Neutrophil (primary cell): ENCODE measurements around the gene OR52H1.
A peak's percentile ranks its signal among the peaks of the same experiment; 100 is the strongest.

Experiments
- H3K27ac ChIP-seq: fragments of 200-600 bp; sonication (generic); 2 replicates; pipeline ENCODE4 v1.5.1; 2016; ENCODE audit warnings: mild to moderate bottlenecking, moderate library complexity
- H3K27me3 ChIP-seq: fragments of 200-600 bp; sonication (generic); 2 replicates; pipeline ENCODE4 v1.6.0; 2016; ENCODE audit warnings: mild to moderate bottlenecking
- H3K36me3 ChIP-seq: fragments of 200-600 bp; sonication (generic); 2 replicates; pipeline ENCODE4 v1.5.1; 2017
- H3K4me1 ChIP-seq, 2 experiments: fragments of 200-600 bp in 1 of 2; sonication (generic) in 1 of 2; 1 replicate in 1 of 2; 2 replicates in 1 of 2; pipeline versions ENCODE4 v1.5.1 to v1.6.1; 2013 to 2016; ENCODE audit warnings: low read depth in 1 of 2, low read length in 1 of 2, mild to moderate bottlenecking in 1 of 2, moderate library complexity in 1 of 2; ENCODE audit not compliant: control insufficient read depth in 1 of 2, insufficient read depth in 1 of 2
- H3K4me3 ChIP-seq, 2 experiments: fragments of 200-600 bp in 1 of 2; sonication (generic) in 1 of 2; 1 replicate in 1 of 2; 2 replicates in 1 of 2; pipeline ENCODE4 v1.5.1; 2013 to 2016; ENCODE audit warnings: low read depth in 1 of 2, low read length in 1 of 2, mild to moderate bottlenecking in 1 of 2, moderate library complexity in 1 of 2
- H3K9me3 ChIP-seq: fragments of 200-600 bp; sonication (generic); 2 replicates; pipeline ENCODE4 v1.5.1; 2016
- TF ChIP-seq, protein P1 (sequence below): fragments of 200-600 bp; sonication (generic); IDR thresholded peaks from 2 replicates; pipeline ENCODE4 v1.5.1; 2016; ENCODE audit warnings: antibody characterized with exemption

OR52H1 gene

DNA sequence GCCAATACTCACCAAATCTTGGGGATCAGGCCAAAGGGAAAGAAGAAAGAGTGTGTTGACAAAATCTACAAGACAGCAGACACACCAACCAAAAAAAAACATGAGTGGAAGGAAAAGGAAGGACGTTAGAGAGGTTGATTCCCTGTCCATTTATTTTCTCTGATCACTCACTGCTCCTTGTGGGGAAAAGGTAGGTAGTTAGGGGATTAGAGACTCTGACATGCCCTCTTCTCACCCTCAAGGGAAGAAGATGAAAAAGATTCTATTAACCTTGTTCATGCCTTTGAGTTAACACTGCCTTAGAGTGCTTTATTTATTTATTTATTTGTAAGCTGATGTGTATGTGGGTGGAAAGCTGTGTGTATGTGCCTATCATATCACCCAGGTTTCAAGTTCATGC is at the start of gene OR52H1:
TSS of gene OR52H1 (minus strand) at position 101 of the 400 bp plus-strand sequence. CDS start 3,035 bp downstream, outside the sequence.
- H3K4me1 ChIP-seq = no peaks in the 10 kb centered on the region
- no peaks in the 10 kb centered on the region for H3K9me3 ChIP-seq
- no peaks in the 10 kb centered on the region for H3K27me3 ChIP-seq
- TF ChIP-seq, protein P1, sequence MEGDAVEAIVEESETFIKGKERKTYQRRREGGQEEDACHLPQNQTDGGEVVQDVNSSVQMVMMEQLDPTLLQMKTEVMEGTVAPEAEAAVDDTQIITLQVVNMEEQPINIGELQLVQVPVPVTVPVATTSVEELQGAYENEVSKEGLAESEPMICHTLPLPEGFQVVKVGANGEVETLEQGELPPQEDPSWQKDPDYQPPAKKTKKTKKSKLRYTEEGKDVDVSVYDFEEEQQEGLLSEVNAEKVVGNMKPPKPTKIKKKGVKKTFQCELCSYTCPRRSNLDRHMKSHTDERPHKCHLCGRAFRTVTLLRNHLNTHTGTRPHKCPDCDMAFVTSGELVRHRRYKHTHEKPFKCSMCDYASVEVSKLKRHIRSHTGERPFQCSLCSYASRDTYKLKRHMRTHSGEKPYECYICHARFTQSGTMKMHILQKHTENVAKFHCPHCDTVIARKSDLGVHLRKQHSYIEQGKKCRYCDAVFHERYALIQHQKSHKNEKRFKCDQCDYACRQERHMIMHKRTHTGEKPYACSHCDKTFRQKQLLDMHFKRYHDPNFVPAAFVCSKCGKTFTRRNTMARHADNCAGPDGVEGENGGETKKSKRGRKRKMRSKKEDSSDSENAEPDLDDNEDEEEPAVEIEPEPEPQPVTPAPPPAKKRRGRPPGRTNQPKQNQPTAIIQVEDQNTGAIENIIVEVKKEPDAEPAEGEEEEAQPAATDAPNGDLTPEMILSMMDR = no peak
- no peak within 1 kb of the TSS for H3K4me3 ChIP-seq
- no peak within 1 kb of the TSS for H3K27ac ChIP-seq
- H3K36me3 ChIP-seq = no peaks in the 10 kb centered on the region

DNA sequence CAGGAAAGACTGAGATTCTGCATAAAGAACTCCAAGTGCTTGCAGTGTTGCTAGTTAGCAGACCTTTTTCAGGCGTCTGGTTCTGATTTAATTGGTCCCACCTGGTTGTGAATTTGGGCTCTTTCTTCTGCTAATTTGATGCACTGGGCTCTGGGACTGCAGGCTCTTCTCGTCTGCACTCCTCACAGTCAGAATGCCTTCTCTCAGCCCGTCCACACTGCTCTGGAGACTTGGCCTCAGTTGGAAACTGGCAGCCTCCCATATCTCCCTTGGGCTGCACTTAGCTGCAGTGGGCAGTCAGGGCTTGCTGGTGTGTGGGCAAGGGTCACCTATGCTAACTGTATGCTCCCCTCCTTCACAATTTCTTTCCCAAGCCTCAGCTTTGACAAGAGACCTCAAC is 49.6 kb upstream of the OR52H1 start:
- Histone ChIP-seq H3K4me1 (peaks cover 5 to 13% of the 10 kb centered on the region in 2 experiments), H3K27ac (no peak overlapping the region), H3K9me3 (no peaks in the 10 kb centered on the region), H3K27me3 (no peaks in the 10 kb centered on the region), H3K36me3 (no peaks in the 10 kb centered on the region), H3K4me3 (no peak overlapping the region)
- TF ChIP-seq, protein P1 = no peak

DNA sequence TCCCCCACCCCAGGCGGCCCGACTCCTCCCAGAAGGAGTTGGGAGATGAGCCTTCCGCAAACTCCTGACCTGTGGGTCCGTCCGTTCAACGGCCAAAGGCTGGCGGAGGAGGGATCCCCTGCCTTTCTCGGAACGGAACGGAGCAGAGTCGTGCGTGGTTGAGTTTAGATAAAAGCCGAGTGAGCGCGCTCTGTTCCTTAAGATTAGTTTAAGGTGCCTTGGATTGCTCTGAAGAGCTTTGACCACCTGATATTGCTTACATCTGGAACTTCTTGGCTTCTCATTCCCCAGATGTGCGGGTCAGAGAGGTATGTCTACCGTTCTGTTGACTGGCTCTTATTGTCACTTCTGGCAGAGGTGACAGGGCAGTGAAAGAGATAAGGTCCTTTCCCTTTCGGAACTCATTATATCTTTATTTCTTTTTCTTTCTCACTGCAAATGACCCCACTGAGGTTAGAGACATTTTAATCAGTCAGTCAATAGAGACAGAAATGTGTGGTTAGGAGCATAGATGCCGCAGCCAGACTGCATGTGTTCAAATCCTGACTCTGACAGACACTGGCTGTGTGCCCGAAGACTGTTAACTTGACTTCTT is 48.4 kb upstream of the OR52H1 start, which contains the start of gene TRIM6:
TSS of gene TRIM6 (plus strand) at position 31 of the 595 bp plus-strand sequence. CDS start at position 292, 261 bp downstream.
- TF ChIP-seq, protein P1 = no peak
- Histone ChIP-seq H3K4me1 (peaks cover 5 to 13% of the 10 kb centered on the region in 2 experiments), H3K27ac (peak within 1 kb of the TSS; percentile 68), H3K36me3 (no peaks in the 10 kb centered on the region), H3K9me3 (no peaks in the 10 kb centered on the region), H3K4me3 (peak within 1 kb of the TSS; percentile 54 to 71), H3K27me3 (no peaks in the 10 kb centered on the region)

DNA sequence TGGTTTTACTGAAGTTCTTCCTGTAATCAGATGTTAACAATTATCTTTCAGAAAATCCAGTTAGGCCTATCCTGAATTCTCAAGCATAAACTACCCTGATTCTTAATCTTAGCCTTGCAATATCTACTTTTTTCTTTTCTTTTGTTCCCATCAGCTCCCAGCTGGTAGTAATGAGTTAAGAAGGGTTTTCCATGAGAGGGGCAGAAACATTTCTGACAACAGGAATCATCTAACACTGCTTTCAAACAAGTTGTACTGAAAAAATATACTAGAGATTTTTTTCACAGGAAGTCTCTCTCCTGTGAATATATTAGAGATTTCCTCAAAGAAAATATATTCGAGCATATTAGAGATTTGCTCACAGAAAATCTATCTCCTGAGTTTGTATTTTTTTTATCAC is 44.8 kb upstream of the OR52H1 start:
- peaks cover 5 to 10% of the 10 kb centered on the region in 2 experiments for H3K4me1 ChIP-seq
- TF ChIP-seq, protein P1 = no peak
- no peaks in the 10 kb centered on the region for H3K27me3 ChIP-seq
- H3K4me3 ChIP-seq = no peak overlapping the region
- H3K36me3 ChIP-seq = no peaks in the 10 kb centered on the region
- no peaks in the 10 kb centered on the region for H3K9me3 ChIP-seq
- no peak overlapping the region for H3K27ac ChIP-seq

DNA sequence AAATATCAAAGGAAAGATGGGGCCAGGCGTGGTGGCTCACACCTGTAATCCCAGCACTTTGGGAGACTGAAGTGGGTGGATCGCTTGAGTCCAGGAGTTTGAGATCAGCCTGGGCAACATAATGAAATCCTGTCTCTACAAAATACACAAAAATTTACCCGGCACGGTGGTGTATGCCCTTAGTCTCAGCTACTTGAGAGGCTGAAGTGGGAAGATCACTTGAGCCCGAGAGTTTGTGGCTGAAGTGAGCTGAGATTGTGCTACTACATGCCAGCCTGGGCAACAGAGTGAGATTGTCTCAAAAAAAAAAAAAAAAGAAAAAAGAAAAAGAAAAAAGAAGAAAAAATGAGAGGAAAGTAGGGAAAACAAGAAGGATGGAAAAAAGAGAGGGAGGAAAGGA is 44.3 kb upstream of the OR52H1 start:
- Histone ChIP-seq H3K27me3 (no peaks in the 10 kb centered on the region), H3K4me3 (no peak overlapping the region), H3K9me3 (no peaks in the 10 kb centered on the region), H3K4me1 (peaks cover 5 to 10% of the 10 kb centered on the region in 2 experiments), H3K27ac (no peak overlapping the region), H3K36me3 (no peaks in the 10 kb centered on the region)
- TF ChIP-seq, protein P1 = no peak
